Femur (tissue), 1 donor: ENCODE measurements around the gene HP1BP3.
"Not testable (repeated sequence)": the region's sequence is repeated elsewhere in the genome, so short reads cannot be mapped to it uniquely, and the experiment has no call there.

Experiments used
- DNase-seq: peaks from one replicate; pipeline ENCODE4 v3.0.0-alpha.2; 2017

The HP1BP3 gene, protein sequence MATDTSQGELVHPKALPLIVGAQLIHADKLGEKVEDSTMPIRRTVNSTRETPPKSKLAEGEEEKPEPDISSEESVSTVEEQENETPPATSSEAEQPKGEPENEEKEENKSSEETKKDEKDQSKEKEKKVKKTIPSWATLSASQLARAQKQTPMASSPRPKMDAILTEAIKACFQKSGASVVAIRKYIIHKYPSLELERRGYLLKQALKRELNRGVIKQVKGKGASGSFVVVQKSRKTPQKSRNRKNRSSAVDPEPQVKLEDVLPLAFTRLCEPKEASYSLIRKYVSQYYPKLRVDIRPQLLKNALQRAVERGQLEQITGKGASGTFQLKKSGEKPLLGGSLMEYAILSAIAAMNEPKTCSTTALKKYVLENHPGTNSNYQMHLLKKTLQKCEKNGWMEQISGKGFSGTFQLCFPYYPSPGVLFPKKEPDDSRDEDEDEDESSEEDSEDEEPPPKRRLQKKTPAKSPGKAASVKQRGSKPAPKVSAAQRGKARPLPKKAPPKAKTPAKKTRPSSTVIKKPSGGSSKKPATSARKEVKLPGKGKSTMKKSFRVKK

DNA sequence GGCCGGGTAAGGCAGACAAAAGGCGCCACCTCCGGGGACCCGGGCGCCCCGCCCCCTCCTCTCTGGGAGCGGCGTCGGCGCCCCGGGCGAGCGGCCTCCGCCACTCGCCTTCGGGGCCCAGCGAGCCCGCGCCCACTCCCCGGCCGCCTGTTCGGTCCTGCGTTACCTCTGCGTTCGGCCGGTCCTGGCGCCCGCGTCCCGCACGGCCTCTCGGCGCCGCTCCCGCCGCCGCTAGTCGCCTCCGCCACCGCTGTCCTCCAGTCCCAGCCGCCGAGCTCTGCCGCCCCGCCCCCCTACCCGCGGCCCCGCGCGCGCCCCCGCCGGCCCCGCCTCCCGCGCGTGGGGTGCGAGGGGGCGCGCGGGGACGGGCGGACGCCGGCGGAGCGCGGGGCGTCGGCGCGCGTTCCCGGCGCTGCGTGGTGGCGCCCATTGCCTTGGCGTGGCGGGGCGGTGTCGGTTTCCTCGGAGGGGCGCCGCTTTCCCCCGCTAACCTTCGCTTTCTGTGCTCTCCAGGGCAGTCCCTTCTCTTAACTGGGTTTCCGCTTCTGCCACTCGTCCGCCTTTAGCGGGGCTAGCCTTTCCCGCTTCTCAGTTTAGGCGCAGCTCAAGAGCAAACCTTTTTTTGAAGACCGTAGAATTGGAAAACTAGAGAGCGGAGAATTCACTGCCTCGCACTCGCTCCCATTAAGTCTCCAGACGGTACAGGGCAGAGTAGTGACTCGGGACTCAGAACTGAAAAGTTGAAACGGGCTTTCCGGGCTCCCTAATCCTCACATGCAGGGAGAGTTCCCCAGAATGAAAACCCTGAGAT, at the start of gene HP1BP3:
Gene HP1BP3 (minus strand): TSS at position 279 of the 811 bp plus-strand sequence. CDS start 6,867 bp downstream, outside the sequence.
- peak; percentile 90 for DNase-seq

DNA sequence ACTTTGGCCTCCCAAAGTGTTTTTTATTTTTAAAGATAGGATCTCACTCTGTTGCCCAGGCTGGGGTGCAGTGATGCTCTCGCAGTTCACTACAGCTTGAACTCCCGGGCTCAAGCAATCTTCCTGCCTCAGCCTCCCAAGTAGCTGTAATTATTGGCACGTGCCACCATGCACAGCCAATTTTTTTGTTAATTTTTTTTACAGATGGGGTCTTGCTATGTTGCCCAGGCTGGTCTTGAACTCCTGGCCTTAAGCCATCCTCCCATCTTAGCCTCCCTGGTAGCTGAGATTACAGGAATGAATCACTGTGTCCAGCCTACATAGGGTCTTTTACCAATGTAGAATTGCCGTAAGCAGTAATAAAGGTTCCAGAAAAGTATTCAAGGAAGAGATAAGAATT, 49.1 kb upstream of the HP1BP3 start:
- DNase-seq = no peak

- no peak for DNase-seq
Observed at GRCh38 chr1:20834780-20835179, 47.7 kb upstream of the HP1BP3 start.

DNA sequence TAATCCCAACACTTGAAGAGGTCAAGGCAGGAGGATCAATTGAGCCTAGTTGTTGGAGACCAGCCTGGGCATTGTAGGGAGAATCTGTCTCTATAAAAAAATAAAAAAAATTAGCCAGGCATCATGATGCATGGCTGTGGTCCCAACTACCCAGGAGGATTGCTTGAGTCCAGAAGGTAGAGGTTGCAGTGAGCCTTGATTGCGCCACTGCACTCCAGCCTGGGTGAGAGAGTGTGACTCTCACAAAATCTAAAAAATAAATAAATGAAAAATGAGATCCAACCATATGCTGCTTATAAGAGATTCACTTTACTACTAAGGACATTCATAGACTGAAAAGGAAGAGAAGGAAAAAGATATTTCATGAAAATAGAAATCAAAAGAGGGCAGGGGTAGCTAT, 47.1 kb upstream of the HP1BP3 start:
- DNase-seq = no peak

DNA sequence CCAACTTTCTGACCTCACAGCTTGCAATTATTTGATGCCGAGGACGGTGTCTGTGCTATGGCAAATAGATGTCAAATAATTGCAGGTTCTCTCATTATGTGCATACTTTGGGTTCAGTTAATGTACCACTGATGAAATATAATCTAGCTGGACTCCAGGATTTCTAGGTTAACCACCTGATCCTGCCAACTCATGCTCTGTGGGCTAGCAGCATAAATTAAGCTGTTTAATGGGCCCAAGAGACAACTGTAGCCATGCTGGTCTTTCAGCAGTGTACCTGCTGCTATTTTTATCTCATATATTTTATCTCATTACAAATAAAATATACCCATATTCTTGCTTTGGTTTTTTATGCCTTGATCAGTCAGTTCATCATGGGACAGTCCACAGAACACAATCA, 43.3 kb upstream of the HP1BP3 start:
- no peak for DNase-seq

DNA sequence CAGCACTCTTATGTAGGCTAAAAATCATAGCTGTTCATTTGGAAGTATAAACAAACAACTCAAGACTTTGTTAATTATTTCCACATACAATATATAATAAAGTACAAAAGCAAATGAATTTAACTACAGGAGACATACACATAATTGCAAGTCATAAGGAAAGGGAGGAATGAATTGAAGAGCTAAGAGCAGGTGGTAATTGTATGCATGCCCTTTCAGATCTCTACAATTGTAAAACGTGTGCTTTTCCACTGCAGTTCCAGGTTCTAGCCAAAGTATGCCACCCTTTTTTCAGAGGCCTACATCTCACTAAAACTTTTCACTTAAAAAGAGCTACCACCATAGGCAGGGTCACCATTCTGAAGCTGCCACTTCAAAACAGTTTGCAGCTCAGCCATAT, 42.8 kb upstream of the HP1BP3 start:
- DNase-seq = no peak

DNA sequence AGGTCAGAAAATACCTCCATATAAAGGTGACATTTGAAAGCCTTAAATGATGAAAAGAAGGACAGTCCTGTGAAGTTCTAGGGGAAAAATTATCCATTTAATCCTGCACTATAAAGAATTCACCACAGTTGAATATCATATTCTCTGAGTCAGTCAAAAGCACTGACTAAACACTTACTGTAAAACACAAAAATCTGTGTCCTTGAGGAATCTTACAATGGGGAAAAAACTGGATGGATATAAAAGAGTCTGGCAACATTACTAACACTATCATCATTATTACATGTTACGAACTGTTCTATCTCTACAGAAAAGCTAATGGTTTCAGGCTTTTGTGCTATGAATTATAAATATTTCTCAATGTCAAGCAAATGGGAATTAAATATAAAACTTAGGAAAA, 42.4 kb upstream of the HP1BP3 start:
- no peak for DNase-seq

DNA sequence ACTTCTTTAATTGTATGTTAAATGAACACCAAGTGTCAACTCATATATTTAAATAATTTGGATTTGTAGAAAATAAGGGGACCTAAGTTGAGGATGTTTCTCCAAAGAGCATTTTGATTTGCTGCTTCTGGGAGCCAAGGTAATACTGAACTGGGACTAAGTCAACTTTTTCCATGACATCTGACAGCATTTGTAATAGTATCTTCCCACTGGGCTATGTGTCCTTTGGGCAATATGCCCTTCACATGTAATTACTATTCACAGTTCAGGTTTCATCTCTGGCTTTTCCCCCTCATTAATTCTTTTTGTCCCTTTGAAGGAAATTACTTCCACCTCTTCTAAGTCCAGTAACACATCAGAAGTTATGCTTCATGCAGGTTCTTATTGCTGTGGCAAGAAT, 36.7 kb upstream of the HP1BP3 start:
- no peak for DNase-seq

DNA sequence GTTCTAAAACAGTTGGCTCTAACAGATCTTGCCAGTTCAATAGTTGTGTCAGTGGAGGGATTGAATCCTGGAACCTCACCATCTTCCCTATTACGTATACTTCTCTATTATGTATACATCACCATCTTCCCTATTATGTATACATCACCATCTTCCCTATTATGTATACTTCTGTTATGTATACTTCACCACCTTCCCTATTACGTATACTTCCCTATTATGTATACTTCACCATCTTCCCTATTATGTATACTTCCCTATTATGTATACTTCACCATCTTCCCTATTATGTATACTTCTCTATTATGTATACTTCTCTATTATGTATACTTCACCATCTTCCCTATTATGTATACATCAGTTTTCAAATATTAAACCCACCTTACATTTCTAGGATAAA, 34.4 kb upstream of the HP1BP3 start:
- no peak for DNase-seq

DNA sequence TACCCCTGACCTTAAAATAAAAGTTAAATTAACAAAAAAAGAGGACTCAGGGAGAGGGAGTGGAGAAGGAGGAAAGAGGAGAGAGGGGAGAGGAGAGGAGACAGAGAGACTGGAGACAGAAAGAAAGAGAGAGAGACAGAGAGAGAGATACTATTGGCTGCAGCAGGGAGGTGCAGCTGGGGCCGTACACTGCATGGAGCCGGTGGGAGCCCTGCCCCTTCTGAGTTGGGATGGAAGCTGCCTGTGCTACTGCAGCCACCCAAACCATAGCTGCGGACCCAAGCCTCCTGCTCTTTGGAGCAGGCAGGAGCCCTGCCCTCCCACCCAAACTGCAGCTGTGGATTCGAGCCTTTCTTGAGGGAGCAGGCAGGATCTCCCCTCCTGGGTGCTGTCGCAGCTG, 32.7 kb upstream of the HP1BP3 start:
- no peak for DNase-seq

DNA sequence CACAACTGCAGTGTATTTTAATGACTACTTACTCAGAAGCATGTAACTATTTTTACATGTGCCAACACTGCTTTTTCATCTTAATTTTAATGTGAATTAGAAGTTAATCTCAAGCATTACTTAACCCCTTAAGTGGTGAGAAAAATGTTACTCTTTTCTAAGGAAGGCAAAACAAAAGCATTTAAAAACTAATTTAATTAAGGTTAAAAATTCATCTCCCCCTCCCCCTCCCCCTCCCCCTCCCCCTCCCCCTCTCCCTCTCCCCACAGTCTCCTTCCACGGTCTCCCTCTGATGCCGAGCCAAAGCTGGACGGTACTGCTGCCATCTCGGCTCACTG, 27.4 kb upstream of the HP1BP3 start:
- no peak for DNase-seq

DNA sequence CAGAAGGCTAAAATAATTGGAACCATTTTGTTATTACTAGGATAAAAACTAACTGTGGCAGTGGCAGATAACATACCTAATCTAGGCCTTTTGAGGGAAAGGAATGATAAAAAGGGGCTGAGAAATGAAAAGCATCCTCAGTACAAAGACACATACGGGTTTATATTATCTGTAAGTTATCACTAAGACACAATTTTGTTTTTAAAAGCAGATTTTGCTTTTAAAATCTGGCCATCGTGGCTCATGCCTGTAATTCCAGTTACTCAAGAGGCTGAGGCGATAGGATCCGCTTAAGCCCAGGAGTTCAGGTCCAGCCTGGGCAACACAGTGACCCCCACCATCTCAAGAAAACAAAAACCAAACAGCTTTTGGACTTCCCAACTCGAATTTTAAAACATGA, 24.8 kb upstream of the HP1BP3 start:
- no peak for DNase-seq

GRCh38 chr1:20793236-20793635, 6.1 kb upstream of the HP1BP3 start:
- no peak for DNase-seq

GRCh38 chr1:20792196-20792595, 5.1 kb upstream of the HP1BP3 start:
- DNase-seq = peak; percentile 84

DNA sequence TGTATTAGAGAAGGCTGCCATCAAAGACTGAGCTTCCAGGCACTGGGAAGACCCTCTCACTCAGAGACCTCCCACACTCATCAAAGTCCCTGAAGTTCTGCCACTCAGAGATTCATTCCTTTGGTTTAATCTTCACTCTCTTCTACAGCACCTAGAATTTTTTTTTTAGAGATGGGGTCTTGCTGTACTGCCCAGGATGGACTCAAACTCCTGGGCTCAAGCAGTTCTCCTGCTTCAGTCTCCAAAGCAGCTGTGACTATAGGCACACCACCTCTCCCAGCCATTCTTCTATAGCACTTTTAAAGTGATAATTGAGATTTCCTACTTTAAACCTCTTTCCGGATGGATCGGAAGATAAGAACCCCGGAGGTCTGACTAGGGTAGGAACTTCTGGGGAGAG, 3.7 kb upstream of the HP1BP3 start:
- no peak for DNase-seq

- DNase-seq = not testable (repeated sequence)
Observed at GRCh38 chr1:20789598-20789997, 2.5 kb upstream of the HP1BP3 start.

DNA sequence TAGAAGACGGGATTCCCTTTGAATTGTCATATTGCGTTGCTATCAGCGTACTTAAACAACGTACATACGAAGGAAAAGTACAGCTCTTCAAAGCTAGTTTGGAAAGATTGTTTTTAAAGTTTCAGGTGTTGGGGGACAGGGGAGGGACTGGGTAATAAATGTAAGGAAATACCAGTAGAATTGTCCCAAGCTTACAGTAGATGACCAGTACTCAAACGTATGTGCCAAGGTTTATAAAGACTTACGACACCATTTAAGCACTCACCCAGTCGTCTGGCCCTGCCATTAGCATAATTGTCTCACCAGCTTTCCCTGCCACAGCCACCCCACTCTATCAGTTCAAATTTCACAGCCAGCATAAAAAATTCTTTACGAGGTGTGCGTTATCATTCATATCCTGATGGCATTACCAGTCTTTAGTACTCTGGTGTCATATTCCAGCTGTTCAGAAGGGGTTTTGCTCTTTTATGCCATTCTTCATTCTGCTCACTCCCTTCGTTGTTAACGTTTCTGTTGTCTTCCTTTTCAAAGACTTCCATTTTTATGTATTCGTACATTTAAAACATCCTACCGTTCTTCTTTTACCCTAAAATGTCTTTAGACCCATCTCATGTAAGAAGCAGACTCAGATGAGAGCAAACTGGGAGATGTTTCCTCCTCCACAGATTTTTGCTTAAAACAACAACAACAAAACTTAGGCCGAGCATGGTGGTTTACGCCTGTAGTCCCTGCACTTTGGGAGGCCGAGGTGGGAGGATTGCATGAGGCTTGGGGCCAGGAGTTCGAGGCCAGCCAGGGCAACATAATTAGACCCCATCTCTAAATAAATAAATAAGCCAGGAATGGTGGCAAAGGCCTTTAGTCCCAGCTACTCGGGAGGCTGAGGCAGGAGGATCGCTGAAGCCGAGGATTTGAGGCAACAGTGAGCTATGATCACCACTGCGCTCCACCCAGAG, 1.0 kb upstream of the HP1BP3 start:
- peak; percentile 44 for DNase-seq

- peak; percentile 98 for DNase-seq
Observed at GRCh38 chr1:20786253-20787028, 666 bp downstream of the HP1BP3 start.

- no peak for DNase-seq
Observed at GRCh38 chr1:20785907-20786252, 1.2 kb downstream of the HP1BP3 start.

- DNase-seq = no peak
Observed at GRCh38 chr1:20775700-20776099, 11.4 kb downstream of the HP1BP3 start.

DNA sequence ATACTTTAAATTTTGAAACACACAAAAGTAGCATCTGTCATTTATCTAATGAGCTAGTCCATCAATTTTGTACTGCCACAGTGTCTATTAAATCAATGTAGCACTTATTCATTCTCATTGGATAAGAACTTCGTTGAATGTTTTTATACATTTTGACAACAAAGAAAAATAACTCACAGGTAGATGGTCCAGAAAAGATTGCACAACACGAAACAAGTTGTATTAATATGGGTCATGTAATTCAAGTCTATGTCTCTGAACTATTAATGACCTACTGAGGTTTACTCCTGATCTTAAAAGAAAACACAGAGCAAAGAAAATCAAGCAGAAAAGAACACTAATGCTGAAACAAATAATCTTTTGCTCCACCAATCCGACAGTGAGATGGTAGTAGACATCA, 15.3 kb downstream of the HP1BP3 start:
- DNase-seq = no peak
